ENCODE data around the gene AVPI1.

The AVPI1 gene

DNA sequence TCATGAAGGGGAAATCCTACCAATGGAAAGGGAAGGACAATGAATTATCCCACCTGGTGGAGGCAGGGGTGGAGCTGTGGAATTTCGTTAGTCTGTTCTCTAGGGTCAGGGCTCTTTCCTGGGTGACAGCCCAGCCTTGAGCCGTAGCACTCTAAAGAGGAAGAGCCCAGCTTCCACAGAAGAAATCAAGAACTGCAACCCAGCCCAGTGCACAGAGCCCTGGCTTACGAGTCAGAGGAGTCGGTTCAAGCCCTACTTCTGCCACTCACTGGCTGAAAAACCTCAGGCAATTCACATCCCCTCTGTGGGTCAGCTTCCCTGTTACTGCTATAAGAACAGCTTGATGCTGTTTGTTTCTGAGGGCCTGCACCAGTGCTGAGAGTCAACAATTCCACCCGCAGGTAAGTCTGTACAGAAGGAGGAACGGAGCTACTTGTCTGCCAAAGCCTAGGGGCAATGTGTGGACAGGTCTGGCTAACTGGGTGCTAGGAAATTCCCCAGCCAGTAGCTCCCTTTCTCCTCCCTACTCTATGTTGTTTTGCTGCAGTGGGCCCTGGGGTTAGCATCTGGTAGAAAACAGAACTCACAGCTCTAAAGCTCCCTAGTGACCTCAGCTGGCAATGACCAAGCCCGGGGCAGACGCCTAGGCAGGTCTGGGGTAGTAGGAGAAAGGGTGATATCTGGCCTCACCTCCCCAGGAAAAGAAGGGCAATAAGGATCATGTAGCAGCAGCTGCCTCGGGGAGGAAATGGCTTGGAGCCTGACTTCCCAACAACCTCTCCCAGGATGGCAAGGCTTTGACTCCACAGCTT is 3.3 kb downstream of the AVPI1 start:
- H4K20me1 ChIP-seq (ENCODE audit: insufficient read depth, low read length) = no peaks in the 10 kb centered on the region
- no peak overlapping the region for H3K27ac ChIP-seq (ENCODE audit: low read length)

DNA sequence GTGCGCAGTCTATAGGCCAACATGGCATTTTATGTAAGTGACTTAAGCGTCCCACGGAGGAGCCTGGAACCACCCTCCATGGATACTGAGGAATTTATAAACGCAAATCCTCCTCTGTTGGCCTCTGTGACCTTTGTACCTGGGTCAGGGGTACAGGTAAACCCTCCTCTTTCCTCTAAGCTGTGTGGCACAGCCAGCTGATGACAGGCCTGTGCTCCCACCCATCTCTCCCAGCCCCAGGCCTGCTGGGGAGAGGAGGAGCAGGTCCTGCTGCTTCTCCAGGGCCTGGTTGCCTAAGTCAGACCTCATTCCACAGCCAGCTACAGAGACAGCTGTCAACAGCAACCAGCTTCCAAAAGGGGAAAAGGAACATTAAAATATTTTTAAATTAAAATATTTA is 5.0 kb downstream of the AVPI1 start:
- Histone ChIP-seq H3K27ac (ENCODE audit: low read length) (no peak overlapping the region), H3K4me1 (ENCODE audit: low read length) (peaks cover 24% of the 10 kb centered on the region), H4K20me1 (ENCODE audit: insufficient read depth, low read length) (no peaks in the 10 kb centered on the region), H3K27me3 (replicated peaks; ENCODE audit: insufficient read depth, low read length) (no peaks in the 10 kb centered on the region), H3K9me2 (replicated peaks; ENCODE audit: insufficient read depth, low read length) (no peaks in the 10 kb centered on the region), H3F3A (ENCODE audit: insufficient read depth, low read length) (0 out of 2 replicates have a peak, but pooled peaks cover under 1% of the 10 kb centered on the region), H3K79me2 (ENCODE audit: low read length) (no peaks in the 10 kb centered on the region), H3K4me3 (ENCODE audit: low read length) (no peak overlapping the region), H3K4me2 (ENCODE audit: low read depth, low read length) (no peak overlapping the region), H3K36me3 (replicated peaks; ENCODE audit: insufficient read depth, low read length) (no peaks in the 10 kb centered on the region), H2AFZ (ENCODE audit: low read length) (no peak overlapping the region), H3K9me3 (replicated peaks; ENCODE audit: insufficient read depth, low read length) (no peaks in the 10 kb centered on the region), H3K9ac (ENCODE audit: low read length) (no peak overlapping the region)
- TF ChIP-seq, protein P1, sequence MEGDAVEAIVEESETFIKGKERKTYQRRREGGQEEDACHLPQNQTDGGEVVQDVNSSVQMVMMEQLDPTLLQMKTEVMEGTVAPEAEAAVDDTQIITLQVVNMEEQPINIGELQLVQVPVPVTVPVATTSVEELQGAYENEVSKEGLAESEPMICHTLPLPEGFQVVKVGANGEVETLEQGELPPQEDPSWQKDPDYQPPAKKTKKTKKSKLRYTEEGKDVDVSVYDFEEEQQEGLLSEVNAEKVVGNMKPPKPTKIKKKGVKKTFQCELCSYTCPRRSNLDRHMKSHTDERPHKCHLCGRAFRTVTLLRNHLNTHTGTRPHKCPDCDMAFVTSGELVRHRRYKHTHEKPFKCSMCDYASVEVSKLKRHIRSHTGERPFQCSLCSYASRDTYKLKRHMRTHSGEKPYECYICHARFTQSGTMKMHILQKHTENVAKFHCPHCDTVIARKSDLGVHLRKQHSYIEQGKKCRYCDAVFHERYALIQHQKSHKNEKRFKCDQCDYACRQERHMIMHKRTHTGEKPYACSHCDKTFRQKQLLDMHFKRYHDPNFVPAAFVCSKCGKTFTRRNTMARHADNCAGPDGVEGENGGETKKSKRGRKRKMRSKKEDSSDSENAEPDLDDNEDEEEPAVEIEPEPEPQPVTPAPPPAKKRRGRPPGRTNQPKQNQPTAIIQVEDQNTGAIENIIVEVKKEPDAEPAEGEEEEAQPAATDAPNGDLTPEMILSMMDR (IDR thresholded peaks at IDR 0.05; ENCODE audit: low read length) = no peak
- TF ChIP-seq EZH2phosphoT487 (IDR thresholded peaks at IDR 0.05; ENCODE audit: low read length) = no peak
- TF ChIP-seq EZH2 (optimal IDR thresholded peaks at IDR 0.05; ENCODE audit: low read depth, low read length) = no peak
- DNase-seq = no peak

More for the DNA sequence above, 3.3 kb downstream of the AVPI1 start:
- Histone ChIP-seq H3K9me2 (replicated peaks; ENCODE audit: insufficient read depth, low read length) (no peaks in the 10 kb centered on the region), H3K9ac (ENCODE audit: low read length) (no peak overlapping the region), H3K36me3 (replicated peaks; ENCODE audit: insufficient read depth, low read length) (no peaks in the 10 kb centered on the region), H3K4me1 (ENCODE audit: low read length) (peaks cover 21% of the 10 kb centered on the region), H3K4me2 (ENCODE audit: low read depth, low read length) (no peak overlapping the region), H3K79me2 (ENCODE audit: low read length) (no peaks in the 10 kb centered on the region), H2AFZ (ENCODE audit: low read length) (no peak overlapping the region), H3K4me3 (ENCODE audit: low read length) (no peak overlapping the region), H3K27me3 (replicated peaks; ENCODE audit: insufficient read depth, low read length) (no peaks in the 10 kb centered on the region), H3K9me3 (replicated peaks; ENCODE audit: insufficient read depth, low read length) (no peaks in the 10 kb centered on the region), H3F3A (ENCODE audit: insufficient read depth, low read length) (no peaks in the 10 kb centered on the region; the same call in none of the 2 replicates)
- no peak for TF ChIP-seq EZH2 (optimal IDR thresholded peaks at IDR 0.05; ENCODE audit: low read depth, low read length)
- no peak for TF ChIP-seq EZH2phosphoT487 (IDR thresholded peaks at IDR 0.05; ENCODE audit: low read length)
- TF ChIP-seq, protein P1 (IDR thresholded peaks at IDR 0.05; ENCODE audit: low read length) = no peak
- no peak for DNase-seq

GRCh38 chr10:97679594-97679993 is 7.4 kb downstream of the AVPI1 start:
- Histone ChIP-seq H3K9me3 (replicated peaks; ENCODE audit: insufficient read depth, low read length) (no peaks in the 10 kb centered on the region), H3K4me1 (ENCODE audit: low read length) (peaks cover 12% of the 10 kb centered on the region), H3K79me2 (ENCODE audit: low read length) (no peaks in the 10 kb centered on the region), H3K9ac (ENCODE audit: low read length) (no peak overlapping the region), H3F3A (ENCODE audit: insufficient read depth, low read length) (0 out of 2 replicates have a peak, but pooled peaks cover 4% of the 10 kb centered on the region), H3K4me2 (ENCODE audit: low read depth, low read length) (no peak overlapping the region), H4K20me1 (ENCODE audit: insufficient read depth, low read length) (no peaks in the 10 kb centered on the region), H3K27me3 (replicated peaks; ENCODE audit: insufficient read depth, low read length) (no peaks in the 10 kb centered on the region), H3K9me2 (replicated peaks; ENCODE audit: insufficient read depth, low read length) (no peaks in the 10 kb centered on the region), H3K4me3 (ENCODE audit: low read length) (no peak overlapping the region), H2AFZ (ENCODE audit: low read length) (no peak overlapping the region), H3K27ac (ENCODE audit: low read length) (no peak overlapping the region), H3K36me3 (replicated peaks; ENCODE audit: insufficient read depth, low read length) (no peaks in the 10 kb centered on the region)
- DNase-seq = no peak
- TF ChIP-seq EZH2phosphoT487 (IDR thresholded peaks at IDR 0.05; ENCODE audit: low read length) (no peak), EZH2 (optimal IDR thresholded peaks at IDR 0.05; ENCODE audit: low read depth, low read length) (no peak)
- TF ChIP-seq, protein P1 (IDR thresholded peaks at IDR 0.05; ENCODE audit: low read length) = no peak
